DOHH2 (cell line): ENCODE measurements around the gene ITGA3.

Experiments
- H3F3A ChIP-seq: fragments of 200-600 bp; sonication (generic), shearing (Covaris generic); 2 replicates; pipeline ENCODE4 v1.6.0; 2016; ENCODE audit warnings: antibody characterized with exemption, mild to moderate bottlenecking; ENCODE audit not compliant: control insufficient read depth, insufficient read depth
- H3K27ac ChIP-seq: fragments of 200-600 bp; sonication (generic); 2 replicates; pipeline ENCODE4 v1.5.1; 2014; ENCODE audit warnings: low read depth, mild to moderate bottlenecking, low read length, moderate library complexity
- H3K27me3 ChIP-seq: fragments of 200-600 bp; sonication (generic); 2 replicates; pipeline ENCODE4 v1.6.1; 2014; ENCODE audit warnings: mild to moderate bottlenecking, low read length, mixed read lengths; ENCODE audit not compliant: control insufficient read depth
- H3K36me3 ChIP-seq: fragments of 200-600 bp; sonication (generic); 2 replicates; pipeline ENCODE4 v1.6.1; 2014; ENCODE audit warnings: mild to moderate bottlenecking, low read length, moderate library complexity, mixed read lengths; ENCODE audit not compliant: control insufficient read depth
- H3K4me1 ChIP-seq: fragments of 200-600 bp; sonication (generic); 2 replicates; pipeline ENCODE4 v1.6.1; 2014; ENCODE audit warnings: mild to moderate bottlenecking, low read length, mixed read lengths; ENCODE audit not compliant: control insufficient read depth
- H3K4me2 ChIP-seq: fragments of 200-600 bp; sonication (generic); 2 replicates; pipeline ENCODE4 v1.6.0; 2014; ENCODE audit warnings: mild to moderate bottlenecking, low read length, moderate library complexity
- H3K4me3 ChIP-seq: fragments of 200-600 bp; sonication (generic); 2 replicates; pipeline ENCODE4 v1.5.1; 2014; ENCODE audit warnings: mild to moderate bottlenecking, low read length, mixed read lengths
- H3K79me2 ChIP-seq: fragments of 200-600 bp; sonication (generic); 2 replicates; pipeline ENCODE4 v1.6.1; 2014; ENCODE audit warnings: mild to moderate bottlenecking, low read length, mixed read lengths; ENCODE audit not compliant: control insufficient read depth
- H3K9me2 ChIP-seq: fragments of 200-600 bp; sonication (generic); replicated peaks from 2 replicates; pipeline ENCODE4 v1.6.1; 2014; ENCODE audit warnings: mild to moderate bottlenecking, low read length, mixed read lengths; ENCODE audit not compliant: control insufficient read depth
- H3K9me3 ChIP-seq: fragments of 200-600 bp; sonication (generic); 2 replicates; pipeline ENCODE4 v1.6.1; 2014; ENCODE audit warnings: antibody characterized with exemption, low read length, mixed read lengths; ENCODE audit not compliant: control insufficient read depth, insufficient read depth
- H4K20me1 ChIP-seq: fragments of 200-600 bp; sonication (generic); 2 replicates; pipeline ENCODE4 v1.6.0; 2014; ENCODE audit warnings: low read depth, mild to moderate bottlenecking, antibody characterized with exemption, low read length, moderate library complexity; ENCODE audit not compliant: control insufficient read depth, insufficient read depth
- EZH2phosphoT487 ChIP-seq: fragments of 200-600 bp; sonication (generic); IDR thresholded peaks from 2 replicates; pipeline ENCODE4 v1.6.1; 2017; ENCODE audit warnings: borderline replicate concordance, mild to moderate bottlenecking, antibody characterized with exemption, low read length, moderate library complexity, mixed read lengths
- TF ChIP-seq, protein P1 (sequence below): fragments of 200-600 bp; sonication (generic); IDR thresholded peaks from one replicate; pipeline ENCODE4 v1.5.1; 2014; ENCODE audit warnings: antibody characterized with exemption, mild to moderate bottlenecking, low read depth, low read length; ENCODE audit not compliant: poor library complexity, severe bottlenecking

Gene ITGA3

DNA sequence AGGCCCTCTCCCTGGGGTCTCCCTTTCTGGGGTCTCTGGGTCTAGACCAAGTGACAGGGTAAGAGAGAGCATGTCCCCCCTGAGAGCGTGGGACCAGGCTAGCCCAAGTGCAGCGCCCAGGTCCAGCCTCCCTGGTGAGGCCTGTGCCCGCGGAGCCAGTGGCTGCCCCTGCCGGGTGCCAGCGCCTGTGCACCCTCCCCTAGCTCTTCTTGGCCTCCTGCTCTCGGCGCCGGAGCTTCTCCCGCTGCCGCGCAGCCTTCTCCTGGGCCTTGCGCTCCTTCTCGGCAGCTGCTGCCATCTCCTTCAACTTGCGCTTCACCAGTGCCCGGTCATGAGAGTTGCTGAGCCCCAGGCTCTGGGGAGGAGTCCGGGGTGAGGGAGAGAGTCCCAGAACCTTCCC lies 56.8 kb downstream of the ITGA3 start:
- no peaks in the 10 kb centered on the region for H3K79me2 ChIP-seq
- TF ChIP-seq, protein P1, sequence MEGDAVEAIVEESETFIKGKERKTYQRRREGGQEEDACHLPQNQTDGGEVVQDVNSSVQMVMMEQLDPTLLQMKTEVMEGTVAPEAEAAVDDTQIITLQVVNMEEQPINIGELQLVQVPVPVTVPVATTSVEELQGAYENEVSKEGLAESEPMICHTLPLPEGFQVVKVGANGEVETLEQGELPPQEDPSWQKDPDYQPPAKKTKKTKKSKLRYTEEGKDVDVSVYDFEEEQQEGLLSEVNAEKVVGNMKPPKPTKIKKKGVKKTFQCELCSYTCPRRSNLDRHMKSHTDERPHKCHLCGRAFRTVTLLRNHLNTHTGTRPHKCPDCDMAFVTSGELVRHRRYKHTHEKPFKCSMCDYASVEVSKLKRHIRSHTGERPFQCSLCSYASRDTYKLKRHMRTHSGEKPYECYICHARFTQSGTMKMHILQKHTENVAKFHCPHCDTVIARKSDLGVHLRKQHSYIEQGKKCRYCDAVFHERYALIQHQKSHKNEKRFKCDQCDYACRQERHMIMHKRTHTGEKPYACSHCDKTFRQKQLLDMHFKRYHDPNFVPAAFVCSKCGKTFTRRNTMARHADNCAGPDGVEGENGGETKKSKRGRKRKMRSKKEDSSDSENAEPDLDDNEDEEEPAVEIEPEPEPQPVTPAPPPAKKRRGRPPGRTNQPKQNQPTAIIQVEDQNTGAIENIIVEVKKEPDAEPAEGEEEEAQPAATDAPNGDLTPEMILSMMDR: no peak
- no peak for TF ChIP-seq EZH2phosphoT487
- H4K20me1 ChIP-seq: no peaks in the 10 kb centered on the region
- H3F3A ChIP-seq: no peaks in the 10 kb centered on the region
- no peak overlapping the region for H3K27ac ChIP-seq
- no peak overlapping the region for H3K4me2 ChIP-seq
- no peaks in the 10 kb centered on the region for H3K9me2 ChIP-seq
- H3K4me1 ChIP-seq: peaks cover 4% of the 10 kb centered on the region; the same call in 1 of the 2 replicates
- peaks cover 17% of the 10 kb centered on the region for H3K27me3 ChIP-seq
- H3K36me3 ChIP-seq: no peaks in the 10 kb centered on the region
- H3K9me3 ChIP-seq: no peaks in the 10 kb centered on the region
- H3K4me3 ChIP-seq: no peak overlapping the region

DNA sequence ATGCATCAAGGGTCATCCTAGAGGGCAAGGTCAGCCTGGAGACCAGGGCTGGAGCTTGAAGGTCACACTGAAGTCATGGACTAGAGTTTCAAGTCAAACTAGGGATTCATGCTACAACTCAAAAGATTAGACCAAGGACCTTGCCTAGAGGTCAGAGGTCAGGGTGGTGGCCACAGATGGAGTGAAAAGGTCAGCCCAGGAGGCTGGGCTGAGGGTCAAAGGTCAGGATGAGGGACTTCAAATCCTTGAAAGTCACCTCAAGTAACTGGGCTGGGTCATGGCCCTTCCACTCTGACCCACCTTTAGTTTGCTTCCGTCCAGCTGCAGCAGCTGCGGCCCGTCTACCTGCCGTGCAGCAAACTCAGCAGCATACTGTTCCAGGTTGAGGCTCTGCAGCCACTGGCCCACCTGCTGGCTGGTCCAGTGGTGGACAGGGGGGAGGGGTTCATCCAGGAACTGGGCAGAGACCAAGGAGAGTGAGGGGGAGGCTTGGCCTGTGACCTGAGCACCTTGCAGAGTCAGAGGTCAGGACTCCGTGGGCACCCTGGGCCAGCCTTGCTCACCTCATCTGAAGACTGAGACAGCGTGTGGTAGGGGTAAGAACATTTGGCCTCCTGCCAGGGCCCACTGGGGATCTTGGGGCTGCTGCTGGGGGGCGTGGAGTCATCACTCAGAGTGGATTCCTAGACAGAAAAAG lies 57.9 kb downstream of the ITGA3 start:
- TF ChIP-seq, protein P1: no peak
- no peak for TF ChIP-seq EZH2phosphoT487
- no peaks in the 10 kb centered on the region for H3F3A ChIP-seq
- no peaks in the 10 kb centered on the region for H4K20me1 ChIP-seq
- H3K4me1 ChIP-seq: peaks cover 4% of the 10 kb centered on the region; the same call in 1 of the 2 replicates
- no peak overlapping the region for H3K4me3 ChIP-seq
- peaks cover 27% of the 10 kb centered on the region for H3K27me3 ChIP-seq
- H3K27ac ChIP-seq: no peak overlapping the region
- H3K9me3 ChIP-seq: no peaks in the 10 kb centered on the region
- no peaks in the 10 kb centered on the region for H3K9me2 ChIP-seq
- no peak overlapping the region for H3K4me2 ChIP-seq
- H3K36me3 ChIP-seq: no peaks in the 10 kb centered on the region
- no peaks in the 10 kb centered on the region for H3K79me2 ChIP-seq

DNA sequence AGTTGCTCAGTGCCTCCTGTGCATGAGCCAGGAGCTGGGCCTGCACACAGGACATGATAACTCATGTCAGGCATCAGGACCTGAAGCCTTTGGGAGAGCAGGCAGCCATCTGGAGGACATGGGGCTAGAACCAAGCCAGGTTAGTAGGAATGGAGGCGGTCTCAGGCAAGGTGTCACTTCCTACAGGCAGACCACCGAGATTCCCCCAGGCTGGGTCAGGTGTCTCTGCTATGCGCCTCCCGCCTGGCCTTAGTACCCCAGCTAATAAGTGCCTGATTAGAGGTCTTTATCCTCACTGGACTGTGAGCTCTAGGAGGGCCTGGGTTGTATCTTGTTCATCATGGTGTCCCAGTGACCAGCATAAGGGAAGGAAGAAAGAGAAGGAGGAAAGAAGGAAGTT lies 58.5 kb downstream of the ITGA3 start:
- TF ChIP-seq EZH2phosphoT487: no peak
- TF ChIP-seq, protein P1: no peak
- no peaks in the 10 kb centered on the region for H3F3A ChIP-seq
- no peaks in the 10 kb centered on the region for H4K20me1 ChIP-seq
- no peak overlapping the region for H3K4me2 ChIP-seq
- no peaks in the 10 kb centered on the region for H3K36me3 ChIP-seq
- no peaks in the 10 kb centered on the region for H3K79me2 ChIP-seq
- H3K27ac ChIP-seq: no peak overlapping the region
- H3K9me2 ChIP-seq: no peaks in the 10 kb centered on the region
- H3K4me1 ChIP-seq: peaks cover 4% of the 10 kb centered on the region; the same call in 1 of the 2 replicates
- peaks cover 31% of the 10 kb centered on the region for H3K27me3 ChIP-seq
- no peaks in the 10 kb centered on the region for H3K9me3 ChIP-seq
- no peak overlapping the region for H3K4me3 ChIP-seq
